Activated CD4-positive, alpha-beta T cell treated with anti-CD3 and anti-CD28 coated beads for 1 hour (primary cell): ENCODE measurements around the gene PRMT5.

Experiments used
- DNase-seq: peaks from one replicate; pipeline ENCODE4 v3.0.0-alpha.2; 2020

PRMT5 gene

DNA sequence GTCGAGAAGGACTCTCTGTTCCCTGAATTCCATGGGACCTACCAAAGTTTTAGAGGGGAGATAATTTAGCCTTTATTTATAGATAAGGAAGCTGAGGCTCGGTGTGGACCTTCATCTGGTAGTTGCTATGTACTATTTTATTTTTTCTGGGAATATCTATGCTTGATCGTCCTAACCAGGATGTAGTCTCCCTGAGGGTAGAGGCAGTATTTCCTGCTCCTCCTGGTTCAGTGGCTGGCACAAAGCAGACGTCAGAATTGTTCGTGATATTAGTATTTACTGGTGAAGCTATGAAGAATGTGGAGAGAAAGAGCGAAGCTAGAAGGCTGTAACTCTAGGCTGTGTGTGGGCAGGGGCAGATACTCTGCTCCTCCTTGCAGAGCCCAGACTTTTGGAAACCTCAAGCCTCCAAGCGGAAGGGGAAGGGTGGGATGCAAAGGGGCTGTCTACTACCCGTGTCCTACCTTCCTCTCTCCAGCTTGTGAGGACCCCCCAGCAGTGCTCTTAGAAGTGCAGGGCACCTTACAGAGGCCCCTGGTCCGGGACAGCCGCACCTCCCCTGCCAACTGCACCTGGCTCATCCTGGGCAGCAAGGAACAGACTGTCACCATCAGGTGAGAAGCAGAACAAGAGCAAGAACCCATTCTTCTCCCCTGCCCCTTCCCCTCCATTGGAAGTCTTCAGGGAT is 56.2 kb downstream of the PRMT5 start:
- DNase-seq, result no peak

DNA sequence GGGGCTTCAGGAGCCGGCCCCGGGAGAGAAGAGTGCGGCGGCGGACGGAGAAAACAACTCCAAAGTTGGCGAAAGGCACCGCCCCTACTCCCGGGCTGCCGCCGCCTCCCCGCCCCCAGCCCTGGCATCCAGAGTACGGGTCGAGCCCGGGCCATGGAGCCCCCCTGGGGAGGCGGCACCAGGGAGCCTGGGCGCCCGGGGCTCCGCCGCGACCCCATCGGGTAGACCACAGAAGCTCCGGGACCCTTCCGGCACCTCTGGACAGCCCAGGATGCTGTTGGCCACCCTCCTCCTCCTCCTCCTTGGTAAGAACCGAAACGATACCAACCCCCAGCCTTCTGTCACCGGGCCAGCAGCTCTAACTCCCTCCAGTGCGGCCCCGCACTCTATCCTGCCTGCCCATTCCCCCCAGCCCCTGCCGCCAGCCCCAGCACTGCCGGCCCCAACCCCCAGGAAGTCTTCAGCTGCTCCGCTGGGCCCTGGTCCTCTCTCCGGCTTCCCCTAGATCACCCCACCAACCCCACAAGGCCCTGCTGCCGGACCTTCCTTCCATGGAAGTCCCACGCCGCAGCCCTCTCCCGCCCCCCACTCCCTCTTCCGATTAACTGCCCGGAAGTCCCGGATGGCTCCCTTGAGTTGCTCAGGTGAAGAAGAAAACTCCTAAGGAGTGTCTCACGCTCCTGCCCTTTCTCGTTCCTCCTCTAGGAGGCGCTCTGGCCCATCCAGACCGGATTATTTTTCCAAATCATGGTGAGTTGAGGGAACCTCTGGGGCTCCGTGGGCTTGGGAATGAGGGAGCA is 56.9 kb downstream of the PRMT5 start:
- peak; percentile 58 for DNase-seq

DNA sequence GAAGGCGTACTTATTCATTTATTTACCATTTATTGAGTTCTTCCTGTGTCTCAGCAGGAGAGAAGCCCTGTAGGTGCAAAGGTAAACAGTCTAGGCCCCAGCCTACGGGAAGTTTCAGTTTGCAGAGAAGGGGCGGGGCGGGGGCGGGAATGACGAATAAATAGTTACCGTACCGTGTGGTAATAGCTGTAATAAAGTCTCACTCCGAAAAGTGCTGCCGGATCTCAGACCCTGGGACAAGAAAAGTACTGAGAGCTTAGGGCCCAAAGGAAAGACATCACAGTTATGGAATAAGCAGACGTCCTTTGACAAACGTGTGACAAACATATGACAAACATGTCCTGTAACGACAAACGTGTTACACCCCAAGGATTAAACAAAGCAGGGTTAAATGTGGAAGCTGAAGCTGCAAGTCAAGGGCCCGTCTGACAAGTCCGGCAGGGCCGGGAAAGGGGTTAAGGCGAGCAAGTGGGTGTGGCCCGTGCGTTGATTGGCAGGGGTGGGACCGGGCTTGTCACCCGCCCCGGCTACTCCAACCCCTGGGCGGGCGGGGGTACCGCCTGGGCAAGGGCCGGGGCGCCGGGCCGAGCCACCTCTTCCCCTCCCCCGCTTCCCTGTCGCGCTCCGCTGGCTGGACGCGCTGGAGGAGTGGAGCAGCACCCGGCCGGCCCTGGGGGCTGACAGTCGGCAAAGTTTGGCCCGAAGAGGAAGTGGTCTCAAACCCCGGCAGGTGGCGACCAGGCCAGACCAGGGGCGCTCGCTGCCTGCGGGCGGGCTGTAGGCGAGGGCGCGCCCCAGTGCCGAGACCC is 57.7 kb downstream of the PRMT5 start, which contains the start of gene LRP10:
Gene LRP10 (plus strand): TSS at position 517 of the 809 bp plus-strand sequence. CDS start 564 bp downstream, outside the sequence.
- peak; percentile 66 for DNase-seq

DNA sequence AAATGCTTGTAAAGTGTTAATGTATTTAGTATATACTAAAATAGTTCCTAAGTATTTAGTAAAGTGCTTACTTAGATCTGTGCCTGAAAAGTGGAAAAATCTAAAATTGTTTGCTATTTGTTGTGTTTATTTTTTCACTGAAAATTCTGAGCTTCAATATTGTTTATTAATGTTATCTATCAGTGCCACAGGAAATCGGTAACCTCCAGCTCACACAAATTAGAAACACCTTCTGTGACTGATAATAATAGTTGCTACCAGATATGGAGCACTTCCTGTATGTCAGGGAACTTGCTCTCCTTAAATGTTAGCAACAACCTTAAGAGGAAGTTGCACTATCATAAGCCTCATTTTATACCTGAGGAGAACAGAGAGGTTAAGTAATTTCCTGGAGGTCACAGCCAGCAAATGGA is 58.4 kb downstream of the PRMT5 start:
- DNase-seq, result no peak
